WTC11 (cell line): ENCODE measurements around the gene ITPR1.

Experiments
- ELF4 ChIP-seq: sonication (generic); formaldehyde crosslinking; IDR thresholded peaks from 2 replicates; pipeline ENCODE4 v1.8.1; 2022; ENCODE audit warnings: low read depth, mild to moderate bottlenecking, moderate library complexity, missing genetic modification reagents
- KAT7 ChIP-seq: sonication (generic); formaldehyde crosslinking; IDR thresholded peaks from 2 replicates; pipeline ENCODE4 v1.8.1; 2023; ENCODE audit warnings: missing genetic modification reagents, mild to moderate bottlenecking, borderline replicate concordance
- ZNF121 ChIP-seq: sonication (generic); formaldehyde crosslinking; IDR thresholded peaks from 2 replicates; pipeline ENCODE4 v1.8.0; 2023; ENCODE audit warnings: missing genetic modification reagents
- TF ChIP-seq, protein P1 (sequence below): sonication (generic); formaldehyde crosslinking; IDR thresholded peaks from 2 replicates; pipeline ENCODE4 v1.8.1; 2023; ENCODE audit warnings: mild to moderate bottlenecking, missing genetic modification reagents
- TF ChIP-seq, protein P2 (sequence below): fragments of 200-600 bp; IDR thresholded peaks from 2 replicates; pipeline ENCODE4 v1.8.0; 2022; ENCODE audit warnings: antibody characterized with exemption
- TF ChIP-seq, protein P3 (sequence below): sonication (generic); formaldehyde crosslinking; IDR thresholded peaks from 2 replicates; pipeline ENCODE4 v1.8.1; 2023; ENCODE audit warnings: mild to moderate bottlenecking, missing genetic modification reagents, moderate library complexity
- TF ChIP-seq, protein P4 (sequence below): sonication (generic); formaldehyde crosslinking; IDR thresholded peaks from 2 replicates; pipeline ENCODE4 v1.8.0; 2023; ENCODE audit warnings: missing genetic modification reagents

DNA sequence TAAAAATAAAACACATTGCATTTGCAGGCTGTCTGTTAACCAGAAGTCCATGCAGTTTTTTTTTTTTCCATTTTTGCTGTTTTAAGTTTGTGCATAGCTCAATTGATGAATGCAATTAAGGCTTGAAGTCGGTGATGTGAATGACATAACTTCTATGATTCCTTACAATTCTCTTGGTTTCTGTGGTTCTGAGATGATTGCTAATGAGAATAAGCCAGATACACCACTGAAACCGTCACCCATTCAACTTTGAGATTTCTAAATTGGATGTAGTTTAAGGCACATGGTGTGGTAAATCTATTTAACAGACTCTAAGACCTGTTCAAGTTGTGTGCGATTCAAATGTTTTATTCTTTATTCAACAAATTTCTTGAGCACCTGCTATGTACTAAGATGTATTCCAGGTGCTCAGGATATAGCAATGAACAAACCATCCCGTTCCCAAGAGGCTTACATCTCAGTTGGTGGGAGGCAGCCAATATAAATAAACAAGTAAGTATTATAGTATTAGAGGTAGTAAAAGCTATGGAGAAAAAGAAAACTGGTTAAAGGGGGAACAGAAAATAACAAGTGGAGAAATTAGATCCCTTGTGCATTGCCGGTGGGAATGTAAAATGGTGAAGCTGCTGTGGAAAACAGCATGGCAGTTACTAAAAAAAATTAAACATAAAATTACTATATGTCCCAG is 4.0 kb downstream of the ITPR1 start:
- TF ChIP-seq, protein P1, sequence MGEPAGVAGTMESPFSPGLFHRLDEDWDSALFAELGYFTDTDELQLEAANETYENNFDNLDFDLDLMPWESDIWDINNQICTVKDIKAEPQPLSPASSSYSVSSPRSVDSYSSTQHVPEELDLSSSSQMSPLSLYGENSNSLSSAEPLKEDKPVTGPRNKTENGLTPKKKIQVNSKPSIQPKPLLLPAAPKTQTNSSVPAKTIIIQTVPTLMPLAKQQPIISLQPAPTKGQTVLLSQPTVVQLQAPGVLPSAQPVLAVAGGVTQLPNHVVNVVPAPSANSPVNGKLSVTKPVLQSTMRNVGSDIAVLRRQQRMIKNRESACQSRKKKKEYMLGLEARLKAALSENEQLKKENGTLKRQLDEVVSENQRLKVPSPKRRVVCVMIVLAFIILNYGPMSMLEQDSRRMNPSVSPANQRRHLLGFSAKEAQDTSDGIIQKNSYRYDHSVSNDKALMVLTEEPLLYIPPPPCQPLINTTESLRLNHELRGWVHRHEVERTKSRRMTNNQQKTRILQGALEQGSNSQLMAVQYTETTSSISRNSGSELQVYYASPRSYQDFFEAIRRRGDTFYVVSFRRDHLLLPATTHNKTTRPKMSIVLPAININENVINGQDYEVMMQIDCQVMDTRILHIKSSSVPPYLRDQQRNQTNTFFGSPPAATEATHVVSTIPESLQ: no peak
- TF ChIP-seq, protein P2, sequence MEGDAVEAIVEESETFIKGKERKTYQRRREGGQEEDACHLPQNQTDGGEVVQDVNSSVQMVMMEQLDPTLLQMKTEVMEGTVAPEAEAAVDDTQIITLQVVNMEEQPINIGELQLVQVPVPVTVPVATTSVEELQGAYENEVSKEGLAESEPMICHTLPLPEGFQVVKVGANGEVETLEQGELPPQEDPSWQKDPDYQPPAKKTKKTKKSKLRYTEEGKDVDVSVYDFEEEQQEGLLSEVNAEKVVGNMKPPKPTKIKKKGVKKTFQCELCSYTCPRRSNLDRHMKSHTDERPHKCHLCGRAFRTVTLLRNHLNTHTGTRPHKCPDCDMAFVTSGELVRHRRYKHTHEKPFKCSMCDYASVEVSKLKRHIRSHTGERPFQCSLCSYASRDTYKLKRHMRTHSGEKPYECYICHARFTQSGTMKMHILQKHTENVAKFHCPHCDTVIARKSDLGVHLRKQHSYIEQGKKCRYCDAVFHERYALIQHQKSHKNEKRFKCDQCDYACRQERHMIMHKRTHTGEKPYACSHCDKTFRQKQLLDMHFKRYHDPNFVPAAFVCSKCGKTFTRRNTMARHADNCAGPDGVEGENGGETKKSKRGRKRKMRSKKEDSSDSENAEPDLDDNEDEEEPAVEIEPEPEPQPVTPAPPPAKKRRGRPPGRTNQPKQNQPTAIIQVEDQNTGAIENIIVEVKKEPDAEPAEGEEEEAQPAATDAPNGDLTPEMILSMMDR: no peak
- TF ChIP-seq ELF4 (CRISPR knock-in tag) (no peak), KAT7 (CRISPR knock-in tag) (no peak), ZNF121 (CRISPR knock-in tag) (no peak)
- TF ChIP-seq, protein P3, sequence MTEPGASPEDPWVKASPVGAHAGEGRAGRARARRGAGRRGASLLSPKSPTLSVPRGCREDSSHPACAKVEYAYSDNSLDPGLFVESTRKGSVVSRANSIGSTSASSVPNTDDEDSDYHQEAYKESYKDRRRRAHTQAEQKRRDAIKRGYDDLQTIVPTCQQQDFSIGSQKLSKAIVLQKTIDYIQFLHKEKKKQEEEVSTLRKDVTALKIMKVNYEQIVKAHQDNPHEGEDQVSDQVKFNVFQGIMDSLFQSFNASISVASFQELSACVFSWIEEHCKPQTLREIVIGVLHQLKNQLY: no peak
- TF ChIP-seq, protein P4, sequence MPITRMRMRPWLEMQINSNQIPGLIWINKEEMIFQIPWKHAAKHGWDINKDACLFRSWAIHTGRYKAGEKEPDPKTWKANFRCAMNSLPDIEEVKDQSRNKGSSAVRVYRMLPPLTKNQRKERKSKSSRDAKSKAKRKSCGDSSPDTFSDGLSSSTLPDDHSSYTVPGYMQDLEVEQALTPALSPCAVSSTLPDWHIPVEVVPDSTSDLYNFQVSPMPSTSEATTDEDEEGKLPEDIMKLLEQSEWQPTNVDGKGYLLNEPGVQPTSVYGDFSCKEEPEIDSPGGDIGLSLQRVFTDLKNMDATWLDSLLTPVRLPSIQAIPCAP (CRISPR knock-in tag): no peak
